K562 (cell line): ENCODE measurements around the gene ZNF202. TPM values are rescaled to one million over a fixed set of nuclear protein-coding genes. Genes with fewer than 3 reads are reported as not detected.
A peak's percentile ranks its signal among the peaks of the same experiment; 100 is the strongest.

Source experiments
- MTA3 ChIP-seq: fragments of 450-650 bp; formaldehyde crosslinking; IDR thresholded peaks from 2 replicates; pipeline ENCODE4 v1.6.1; 2017; ENCODE audit warnings: mild to moderate bottlenecking, borderline replicate concordance
- REST ChIP-seq, 2 experiments: fragments of 450-650 bp; formaldehyde crosslinking in 1 of 2; IDR thresholded peaks; 2 replicates each; pipeline versions ENCODE4 v1.4.0 to v1.6.1; 2014 to 2020; ENCODE audit warnings: mild to moderate bottlenecking in 2 of 2, borderline replicate concordance in 1 of 2, low read depth in 1 of 2
- SMC3 ChIP-seq: conservative IDR thresholded peaks from 2 replicates; pipeline ENCODE4 v1.6.1; 2011; ENCODE audit warnings: low read depth, low read length, improper control_type of control experiment; ENCODE audit not compliant: insufficient read depth
- polyA plus RNA-seq, 8 experiments: library from polyadenylated mRNA; depleted of rRNA in 4 of 8; stranded (reverse) in 5 of 8; unstranded in 3 of 8; fragments of >200 nt; fragmentation: Nextera tagmentation in 2 of 8; fragmentation: Illumina TruSeq in 1 of 8; extraction: Ambion mirVana in 2 of 8; extraction: Trizol in 1 of 8; gene quantifications; 2 replicates each; pipeline versions ENCODE4 v1.2.1 to v1.2.3, GENCODE V29; 2011 to 2014; ENCODE audit warnings: inconsistent platforms in 1 of 8, missing spikeins in 1 of 8
- total RNA-seq, 7 experiments: library from RNA; depleted of rRNA in 6 of 7; stranded (reverse); fragments of >200 nt in 6 of 7; fragmentation: Illumina TruSeq in 2 of 7; extraction: Trizol in 2 of 7; gene quantifications; 2 replicates each; pipeline versions ENCODE4 v1.2.1 to v1.2.3, GENCODE V29; 2011 to 2021; ENCODE audit warnings: low replicate concordance in 1 of 7

The ZNF202 gene
- total and polyA plus RNA-seq, 9 of the 15 experiments (the other 6 are each of a cell fraction or from before 2014, with no cell fraction given), result 2.3 to 18.7 (median 12.7) TPM

GRCh38 chr11:123707606-123708205 lies 33.8 kb downstream of the ZNF202 start (continued):
- peak; percentile 73 for TF ChIP-seq REST (IDR thresholded peaks at IDR 0.05; ENCODE audit: borderline replicate concordance)
- TF ChIP-seq REST (CRISPR knock-in tag; IDR thresholded peaks at IDR 0.05; ENCODE audit: low read depth), result no peak
- peak; percentile 74 for TF ChIP-seq SMC3
- TF ChIP-seq MTA3, result no peak
- TF ChIP-seq, all 486 proteins: peak for 6
